Effector CD8-positive, alpha-beta T cell (primary cell): ENCODE results near the gene TPO.

Experiments used
- DNase-seq: peaks from one replicate; lab custom pipeline; 2025; lab: John Stamatoyannopoulos, UW

TPO gene

DNA sequence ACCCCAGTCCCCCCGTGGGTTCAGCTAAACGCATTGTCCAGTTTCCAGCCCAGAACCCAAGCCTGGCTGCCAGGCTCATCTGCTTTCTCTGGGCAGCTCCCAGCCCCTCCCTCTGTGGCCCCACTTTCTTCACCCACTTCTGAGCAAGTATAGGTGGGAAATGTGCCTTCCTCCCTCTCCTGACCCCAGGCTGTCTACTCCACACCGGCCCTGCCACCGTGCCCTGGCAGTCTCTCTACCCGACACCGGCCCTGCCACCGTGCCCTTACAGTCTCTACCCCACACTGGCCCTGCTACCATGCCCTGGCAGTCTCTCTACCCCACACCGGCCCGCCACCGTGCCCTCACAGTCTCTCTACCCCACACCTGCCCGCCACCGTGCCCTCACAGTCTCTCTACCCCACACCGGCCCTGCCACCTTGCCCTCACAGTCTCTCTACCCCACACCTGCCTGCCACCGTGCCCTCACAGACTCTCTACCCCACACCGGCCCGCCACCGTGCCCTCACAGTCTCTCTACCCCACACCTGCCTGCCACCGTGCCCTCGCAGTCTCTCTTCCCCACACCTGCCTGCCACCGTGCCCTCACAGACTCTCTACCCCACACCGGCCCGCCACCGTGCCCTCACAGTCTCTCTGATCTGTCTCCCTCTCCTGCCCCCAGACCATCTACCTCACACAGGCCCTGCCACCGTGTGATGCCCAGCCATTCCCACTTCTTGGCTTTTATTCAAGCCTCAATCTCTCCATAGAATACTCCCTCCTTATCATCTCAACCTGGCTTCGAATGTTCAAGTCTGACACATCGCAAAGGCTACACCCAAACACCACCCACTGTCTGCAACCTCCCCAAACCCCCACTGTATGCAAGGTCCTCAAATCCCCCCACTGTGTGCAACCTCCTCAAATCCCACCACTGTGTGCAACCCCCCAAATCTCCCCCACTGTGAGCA is 108.9 kb downstream of the TPO start:
- no peak for DNase-seq

DNA sequence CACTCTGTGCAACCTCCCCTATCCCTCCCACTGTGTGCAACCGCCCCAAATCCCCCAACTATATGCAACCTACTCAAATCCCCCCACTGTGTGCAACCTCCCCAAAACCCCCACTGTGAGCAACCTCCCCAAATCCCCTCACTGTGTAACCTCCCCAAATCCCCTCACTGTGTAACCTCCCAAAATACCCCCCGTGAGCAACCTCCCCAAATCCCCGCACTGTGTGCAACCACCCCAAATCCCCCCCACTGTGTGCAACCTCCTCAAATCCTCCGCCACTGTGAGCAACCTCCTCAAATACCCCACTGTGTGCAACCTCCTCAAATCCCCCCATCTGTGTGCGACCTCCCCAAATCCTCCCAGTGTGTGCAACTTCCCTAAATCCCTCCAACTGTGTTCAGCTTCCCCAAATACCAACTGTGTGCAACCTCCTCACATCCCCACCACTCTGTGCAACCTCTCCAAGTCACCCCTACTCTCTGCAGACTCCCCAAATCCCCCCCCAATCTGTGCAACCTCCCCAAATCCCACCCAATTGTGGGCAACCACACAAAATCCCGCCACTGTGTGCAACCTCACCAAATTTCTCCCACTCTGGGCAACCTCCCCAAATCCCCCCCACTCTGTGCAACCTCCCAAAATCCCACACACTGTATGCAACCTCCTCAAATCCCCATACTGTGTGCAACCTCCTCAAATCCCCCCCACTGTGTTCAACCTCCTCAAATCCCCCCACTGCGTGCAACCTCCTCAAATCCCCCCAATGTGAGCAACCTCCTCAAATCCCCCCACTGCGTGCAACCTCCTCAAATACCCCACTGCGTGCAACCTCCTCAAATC is 114.1 kb downstream of the TPO start:
- no peak for DNase-seq

DNA sequence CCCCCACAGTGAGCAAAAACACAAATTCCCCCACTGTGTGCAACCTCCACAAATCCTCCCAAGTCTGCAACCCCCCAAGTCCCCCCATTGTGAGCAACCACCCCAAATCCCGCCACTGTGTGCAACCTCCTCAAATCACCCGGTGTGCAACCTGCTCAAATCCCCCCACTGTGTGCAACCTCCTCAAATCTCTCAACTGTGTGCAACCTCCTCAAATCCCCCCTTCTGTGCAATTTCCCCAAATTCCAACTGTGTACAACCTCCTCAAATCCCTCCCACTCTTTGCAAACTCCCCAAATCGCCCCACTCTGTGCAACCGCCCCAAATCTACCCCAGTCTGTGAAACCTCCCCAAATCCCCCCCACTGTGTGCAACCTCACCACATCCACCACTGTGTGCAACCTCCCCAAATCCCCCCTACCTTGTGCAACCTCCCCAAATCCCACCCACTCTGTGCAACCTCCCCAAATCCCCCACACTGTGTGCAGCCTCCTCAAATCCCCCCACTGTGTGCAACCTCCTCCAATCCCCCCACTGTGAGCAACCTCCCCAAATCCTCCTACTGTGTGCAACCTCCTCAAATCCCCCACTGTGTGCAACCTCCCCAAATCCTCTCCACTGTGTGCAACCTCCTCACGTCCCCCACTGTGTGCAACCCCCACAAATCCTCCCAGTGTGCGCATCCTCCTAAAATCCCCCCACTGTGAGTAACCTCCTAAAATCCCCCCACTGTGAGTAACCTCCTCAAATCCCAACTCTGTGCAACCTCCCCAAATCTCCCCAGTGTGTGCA is 115.2 kb downstream of the TPO start:
- no peak for DNase-seq

DNA sequence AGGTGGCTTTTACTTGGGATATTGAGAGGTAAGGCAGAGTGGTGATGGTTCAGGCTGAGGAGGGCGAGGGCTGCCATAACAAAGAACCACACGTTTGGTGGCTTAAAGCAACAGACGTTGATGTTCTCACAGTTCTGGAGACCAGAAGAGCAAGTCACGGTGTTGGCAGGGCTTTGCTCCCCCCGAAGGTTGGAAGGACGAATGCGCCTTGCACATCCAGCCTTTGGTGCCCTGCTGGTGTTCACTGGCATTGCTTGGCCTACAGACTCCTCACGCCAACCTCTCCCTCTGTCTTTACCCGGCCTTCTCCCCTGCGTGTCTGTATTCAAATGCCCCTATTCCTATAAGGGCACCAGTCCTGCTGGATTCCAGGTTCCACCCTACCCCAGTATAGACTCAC is 125.4 kb downstream of the TPO start:
- DNase-seq = no peak

DNA sequence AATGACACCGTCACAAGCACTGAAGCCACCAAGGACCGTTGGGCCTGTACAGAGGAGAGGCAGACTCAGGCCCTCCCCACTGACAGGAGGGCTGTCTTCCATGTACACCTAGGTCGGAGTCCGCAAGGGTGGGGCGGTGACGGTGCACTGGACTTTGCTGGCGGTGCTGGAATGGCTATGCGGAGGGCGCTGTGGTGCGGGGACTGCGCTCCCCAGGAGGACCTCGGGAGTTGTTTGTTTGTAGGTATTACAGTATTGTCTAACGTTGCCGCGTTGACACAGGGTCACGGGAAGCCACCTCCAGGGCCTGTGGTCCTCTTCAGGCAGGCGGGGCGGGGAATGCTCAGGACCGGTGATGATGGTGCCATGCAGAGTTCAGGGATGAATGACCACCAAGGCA is 126.2 kb downstream of the TPO start:
- DNase-seq = no peak

DNA sequence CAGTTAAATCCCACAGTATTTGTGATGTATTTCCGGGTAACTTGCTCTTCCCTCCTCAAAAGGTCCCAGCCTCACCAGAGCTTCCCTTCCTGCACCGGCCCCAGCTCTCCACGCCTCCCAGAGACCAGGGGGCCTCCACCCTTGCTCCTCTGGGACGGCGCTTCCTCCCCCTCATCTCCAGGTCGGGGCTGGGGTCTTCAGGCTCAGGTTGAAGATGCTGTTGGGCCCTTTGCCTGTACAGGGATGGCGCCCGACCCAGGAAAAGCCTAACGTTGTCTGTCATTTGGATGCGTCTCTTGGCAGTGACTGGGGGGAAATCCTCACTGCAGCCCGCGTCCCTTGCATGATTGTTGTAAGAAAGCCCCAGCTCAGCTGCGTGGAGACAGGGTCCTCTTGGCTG is 126.7 kb downstream of the TPO start:
- no peak for DNase-seq

DNA sequence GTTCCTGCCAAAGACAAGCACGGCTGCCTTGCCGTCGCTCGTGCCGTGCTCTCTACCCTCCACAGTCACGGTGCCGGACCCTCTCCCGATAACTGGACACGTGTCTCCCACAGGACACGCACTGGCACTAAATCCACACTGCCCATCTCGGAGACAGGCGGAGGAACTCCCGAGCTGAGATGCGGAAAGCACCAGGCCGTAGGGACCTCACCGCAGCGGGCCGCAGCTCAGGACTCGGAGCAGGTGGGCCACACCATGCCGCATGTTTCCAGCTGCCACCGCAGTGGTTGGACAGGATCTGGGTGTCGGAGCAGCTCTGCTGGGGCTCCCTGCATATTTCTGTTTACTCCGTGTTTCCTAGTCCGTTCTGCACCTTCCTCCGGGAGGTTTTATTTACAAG is 127.2 kb downstream of the TPO start:
- DNase-seq = no peak

DNA sequence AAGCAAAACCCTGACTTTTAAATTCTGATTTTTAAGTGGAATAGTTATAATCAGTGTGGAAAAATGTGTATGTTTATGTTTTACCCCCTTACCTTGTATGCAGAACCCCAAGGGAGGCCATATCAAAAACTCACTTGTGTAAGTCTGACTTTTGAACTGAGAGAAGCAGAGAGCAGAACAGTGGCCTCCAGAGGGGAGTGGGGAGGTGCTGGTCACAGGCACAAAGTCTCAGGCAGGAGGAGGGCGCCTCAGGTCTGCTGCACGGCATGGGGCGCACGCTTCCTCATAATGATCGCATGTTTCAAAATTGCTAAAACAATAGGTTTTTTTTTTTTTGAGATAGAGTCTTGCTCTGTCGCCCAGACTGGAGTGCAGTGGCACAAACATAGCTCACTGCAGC is 127.8 kb downstream of the TPO start:
- DNase-seq = no peak

DNA sequence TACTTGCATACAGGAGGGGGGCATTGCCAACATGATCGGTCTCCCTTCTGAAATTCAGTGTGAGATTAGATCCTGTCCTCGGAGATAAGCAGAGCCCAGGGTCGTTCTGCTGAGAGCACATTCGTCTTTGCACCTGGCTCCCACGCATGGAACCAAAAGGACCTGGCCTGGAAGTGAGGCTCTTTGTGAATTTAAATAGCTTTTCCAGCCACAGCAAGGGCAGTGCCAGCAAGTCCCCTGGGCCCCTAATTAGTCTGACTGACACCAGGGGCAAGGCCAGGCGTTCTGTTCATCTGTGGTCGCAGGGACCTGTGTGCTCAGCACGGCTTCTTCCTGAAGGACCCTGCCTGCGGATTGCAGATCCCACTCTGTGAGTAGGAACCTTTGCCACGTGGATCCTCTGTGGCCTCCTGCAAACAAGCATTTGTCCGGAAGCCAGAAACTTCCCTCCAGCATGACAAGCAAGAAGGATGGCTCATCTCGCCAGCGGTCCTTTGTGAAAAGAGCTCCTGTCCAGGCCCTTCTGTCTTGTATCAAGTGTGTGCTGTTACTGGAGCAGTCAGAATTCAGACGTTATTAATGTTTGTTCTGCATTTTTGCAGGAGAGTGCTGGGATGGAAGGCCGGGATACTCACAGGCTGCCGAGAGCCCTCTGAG is 128.7 kb downstream of the TPO start:
- DNase-seq = no peak

DNA sequence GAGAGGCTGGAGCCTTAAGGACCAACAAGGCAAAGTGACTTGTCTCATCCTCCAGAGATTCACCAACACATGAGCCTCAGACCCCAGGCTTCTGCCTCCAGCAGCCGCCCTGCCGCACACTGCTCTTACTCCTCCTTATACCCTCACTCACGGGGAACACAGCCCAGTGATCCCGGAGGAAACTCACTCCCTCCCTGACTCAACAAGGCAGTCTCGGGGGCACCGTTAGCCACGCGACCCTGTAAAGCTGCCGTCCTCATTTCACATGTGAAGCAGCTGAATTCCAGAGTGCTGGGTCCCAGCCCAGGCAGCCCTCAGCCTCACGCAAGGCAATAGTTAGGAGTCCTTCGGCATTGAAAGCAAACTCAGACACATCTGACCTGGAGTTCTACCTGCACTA is 129.7 kb downstream of the TPO start:
- no peak for DNase-seq

DNA sequence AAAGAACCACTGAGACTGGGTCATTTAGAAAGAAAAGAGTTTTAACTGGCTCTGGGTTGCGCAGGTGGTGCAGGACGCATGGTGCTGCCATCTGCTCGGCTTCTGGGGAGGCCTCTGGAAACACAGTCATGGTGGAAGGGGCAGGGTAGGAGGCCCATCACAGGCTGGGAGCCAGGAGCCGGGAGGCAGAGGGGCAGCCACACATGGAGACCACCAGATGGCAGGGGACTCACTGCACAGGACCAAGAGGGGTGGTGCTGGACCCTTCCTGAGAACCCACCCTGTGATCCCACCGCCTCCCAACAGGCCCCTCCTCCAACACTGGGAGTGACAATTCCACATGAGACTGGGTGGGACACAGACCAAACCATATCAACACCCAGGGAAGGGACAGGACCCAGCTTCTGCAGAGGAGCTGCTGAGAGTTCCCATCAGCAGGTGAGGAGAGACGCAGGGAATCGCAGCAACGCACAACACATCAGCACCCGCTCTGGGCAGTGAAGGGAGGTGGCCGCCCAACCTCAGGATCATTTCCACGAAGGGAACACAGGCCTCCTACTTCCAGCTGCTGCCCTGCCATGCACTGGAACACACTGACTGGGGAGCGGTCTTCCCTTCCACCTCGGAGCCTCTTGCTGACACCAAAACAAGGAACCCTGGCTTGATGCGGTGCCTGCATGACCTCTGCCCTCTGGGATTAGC is 130.7 kb downstream of the TPO start:
- DNase-seq = no peak

DNA sequence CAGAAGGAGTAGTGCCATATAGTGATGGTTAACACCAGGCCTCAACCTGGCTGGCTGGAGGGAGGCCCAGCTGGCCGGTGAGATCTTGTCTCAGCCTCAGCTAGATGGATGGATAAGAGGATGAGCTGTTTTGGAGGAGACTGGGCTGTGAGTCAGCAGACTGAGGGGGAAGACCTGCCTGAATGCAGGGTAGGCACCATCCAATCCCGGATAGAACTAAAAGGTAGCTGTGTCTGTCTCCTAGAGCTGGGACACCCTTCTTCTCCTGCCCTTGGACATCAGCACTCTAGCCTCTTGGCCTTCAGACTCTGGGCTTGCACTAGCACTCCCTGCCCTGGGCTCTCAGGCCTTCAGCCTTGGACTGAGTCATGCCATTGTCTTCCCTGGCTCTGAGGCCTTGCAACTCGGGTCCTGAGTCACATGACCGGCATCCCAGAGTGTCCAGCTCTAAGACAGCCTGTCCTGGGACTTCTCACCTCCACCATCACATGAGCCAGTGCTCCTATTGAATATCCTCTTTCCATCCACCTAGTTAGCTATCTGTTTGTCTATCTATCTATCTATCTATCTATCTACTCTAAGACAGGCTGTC is 131.3 kb downstream of the TPO start:
- no peak for DNase-seq

DNA sequence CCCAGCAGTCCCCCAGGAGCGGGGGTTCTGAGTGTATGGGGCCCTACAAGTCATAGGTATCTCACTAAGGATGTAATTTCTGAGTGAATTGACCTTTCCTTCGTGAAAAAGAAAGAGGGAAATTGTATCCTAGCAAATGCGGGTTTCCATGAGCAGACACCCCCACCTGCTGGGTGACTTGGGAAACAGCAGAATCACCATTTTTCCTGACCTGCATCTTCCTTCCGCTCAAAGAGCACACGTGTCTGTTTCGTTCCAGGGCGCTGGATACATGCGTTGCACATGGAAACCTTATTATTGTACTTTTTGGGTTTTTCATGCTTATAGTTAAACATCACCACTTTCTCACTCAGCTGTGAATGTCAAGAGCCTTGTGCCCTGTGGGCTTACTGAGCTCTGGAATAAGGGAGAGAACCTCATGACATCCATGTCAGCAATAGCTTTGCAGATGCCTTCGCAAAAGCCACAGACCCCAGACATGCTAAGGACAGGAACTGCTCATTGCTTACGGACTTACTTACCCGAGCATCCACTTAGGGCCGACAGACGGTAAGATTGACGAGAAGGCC is 132.8 kb downstream of the TPO start:
- no peak for DNase-seq

DNA sequence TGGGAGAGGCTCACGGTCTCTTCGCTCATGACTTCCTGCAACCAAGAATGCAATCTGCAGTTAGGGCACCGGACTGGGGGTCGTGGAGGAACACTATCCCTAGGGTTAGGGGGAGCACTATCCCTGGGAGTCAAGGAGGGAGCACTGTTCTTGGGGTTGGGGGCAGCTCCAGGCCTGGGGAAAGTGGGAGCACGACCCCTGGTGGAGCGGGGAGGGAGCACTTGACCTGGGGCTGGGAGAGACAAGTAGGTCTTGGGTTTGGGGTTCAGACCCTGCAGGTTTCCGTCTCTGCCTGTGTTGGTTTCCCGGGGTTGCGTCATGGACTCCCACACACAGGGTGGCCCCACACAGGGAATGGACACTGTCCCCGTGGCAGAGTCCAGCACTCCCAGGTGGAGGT is 133.6 kb downstream of the TPO start:
- no peak for DNase-seq

DNA sequence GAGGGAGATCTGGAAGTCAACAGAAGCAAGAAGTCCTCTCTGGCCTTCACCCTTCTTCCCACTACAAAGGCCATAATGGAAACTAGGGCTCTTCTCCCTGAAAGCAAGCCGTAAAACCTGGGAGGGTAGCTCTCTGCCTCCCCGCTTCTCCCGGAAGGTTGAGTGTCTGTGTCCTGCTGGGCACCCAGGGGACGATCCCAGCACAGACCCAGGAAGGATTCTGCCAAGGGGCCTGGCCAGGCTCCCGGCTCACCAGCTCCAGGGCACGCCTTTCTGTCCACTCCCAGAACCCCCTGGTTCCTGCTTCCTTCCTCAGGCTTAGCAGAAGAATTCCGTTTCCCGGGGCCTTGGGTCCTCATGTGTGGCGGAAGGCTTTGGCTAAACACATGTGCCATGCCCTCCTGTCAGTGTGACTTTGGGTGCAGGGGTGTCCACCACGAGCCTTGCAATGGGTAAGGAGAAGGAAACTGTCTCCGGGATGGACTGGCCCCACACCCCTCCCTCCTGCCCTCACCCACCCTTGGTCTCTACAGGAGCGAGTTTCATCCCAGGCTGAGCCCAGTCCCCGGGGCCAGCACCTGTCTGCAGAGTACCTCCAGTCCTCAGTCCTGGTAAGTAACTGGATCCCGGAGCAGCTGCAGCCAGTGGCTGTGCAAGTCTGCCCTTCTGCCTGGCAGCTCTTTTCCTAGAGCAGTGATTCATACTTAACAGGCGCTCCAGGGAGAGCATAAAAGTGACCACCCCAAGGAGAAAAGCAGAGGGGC is 135.8 kb downstream of the TPO start:
- no peak for DNase-seq

DNA sequence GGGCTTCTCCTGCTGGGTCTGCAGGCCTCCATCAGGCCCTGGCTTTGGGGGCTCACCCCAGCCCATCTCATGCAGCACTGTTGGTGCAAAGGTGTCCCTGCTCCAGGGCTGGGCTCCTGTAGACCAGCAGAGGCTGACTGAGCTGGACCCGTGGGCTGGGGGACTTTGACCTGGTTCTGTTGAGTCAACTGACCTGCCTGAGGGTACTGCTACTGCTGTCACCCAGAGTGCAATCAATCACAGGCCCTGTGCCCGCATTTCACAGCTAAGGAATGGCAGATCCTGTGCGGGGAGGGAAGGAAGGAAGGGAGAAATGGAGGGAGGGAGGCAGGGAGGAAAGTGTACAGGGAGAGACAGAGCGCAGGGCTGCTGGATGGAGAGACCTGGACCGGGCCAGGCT is 136.8 kb downstream of the TPO start:
- DNase-seq = no peak

DNA sequence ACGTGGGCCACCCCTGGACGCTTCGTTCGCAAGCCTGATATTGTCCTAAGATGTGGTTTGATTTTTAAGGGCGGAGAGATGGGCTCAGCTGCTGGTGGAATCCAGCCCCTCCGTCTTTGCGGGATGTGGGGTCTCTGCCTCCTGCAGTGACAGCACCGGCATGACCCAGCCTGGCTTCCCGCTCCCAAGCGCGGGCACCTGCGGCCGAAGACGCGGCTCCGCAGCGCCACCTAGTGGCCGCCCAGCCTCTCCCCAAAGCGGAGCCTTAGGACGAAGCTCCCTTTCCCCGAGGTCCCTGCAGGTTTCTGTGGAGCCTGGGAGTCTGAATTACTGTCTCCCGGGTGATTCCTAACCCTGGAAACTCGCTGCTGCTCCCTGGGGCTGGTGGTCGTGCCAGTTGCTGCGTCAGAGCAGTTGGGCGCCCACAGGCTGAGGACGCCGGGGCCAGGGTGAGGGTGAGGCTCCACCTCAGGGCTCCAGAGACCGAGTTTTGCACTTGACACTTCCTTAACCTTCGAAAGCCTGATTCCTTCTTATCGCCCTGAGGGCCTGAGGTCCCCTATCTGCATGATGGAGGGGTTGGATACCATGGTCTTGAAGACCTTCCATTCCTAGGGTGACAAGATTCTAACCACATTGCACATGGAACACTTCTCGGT is 137.5 kb downstream of the TPO start:
- peak; percentile 43 for DNase-seq

DNA sequence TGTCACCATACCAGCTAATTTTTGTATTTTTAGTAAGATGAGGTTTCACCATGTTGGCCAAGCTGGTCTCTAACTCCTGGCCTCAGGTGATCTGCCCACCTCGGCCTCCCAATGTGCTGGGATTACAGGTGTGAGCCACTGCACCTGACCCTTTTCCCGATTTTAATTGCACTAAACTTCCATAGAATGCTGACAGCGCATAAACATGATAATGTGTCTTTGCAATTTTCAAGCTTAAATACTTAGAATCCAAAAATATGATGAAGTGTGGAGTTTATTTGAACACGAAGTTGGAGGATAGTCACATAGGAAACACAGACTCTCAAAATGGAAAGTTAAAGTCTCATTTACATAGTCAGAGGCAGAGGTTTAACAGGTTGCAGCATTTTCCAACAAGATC is 138.6 kb downstream of the TPO start:
- DNase-seq = no peak

DNA sequence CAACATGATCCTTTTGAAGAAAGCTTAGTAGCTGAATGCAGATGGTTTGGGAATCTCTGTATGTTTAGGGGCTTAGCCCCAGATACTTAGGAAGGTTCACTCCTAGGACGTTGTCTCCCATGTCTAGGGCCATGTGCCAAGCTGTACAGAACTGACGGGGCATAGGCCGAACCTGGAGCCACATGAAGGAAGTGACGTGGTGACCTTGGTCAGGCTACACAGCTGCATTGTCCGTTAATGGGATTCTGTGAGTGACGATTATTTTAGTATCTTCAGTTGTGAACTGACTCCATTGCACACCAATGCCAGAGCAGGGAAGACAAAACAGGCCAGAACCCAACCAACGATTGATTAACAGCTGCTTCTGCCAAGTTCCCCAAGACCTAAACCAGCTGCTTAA is 139.3 kb downstream of the TPO start:
- DNase-seq = no peak
